IMR-90 (cell line): ENCODE measurements around the gene MXRA5. TPM values are rescaled to one million over a fixed set of nuclear protein-coding genes. Genes with fewer than 3 reads are reported as not detected.

ENCODE experiments used
- ATAC-seq: fragments of 200-7000 bp; cut with Tn5 transposase; 2 replicates; pipeline ENCODE4 v1.9.1; 2020; ENCODE audit warnings: low read depth, mild to moderate bottlenecking, moderate library complexity
- BruUV-seq: library from RNA; stranded (reverse); fragments of 400-500 nt; replicated peaks from 2 replicates; lab custom pipeline; 2021; lab: Mats Ljungman, UMichigan
- CTCF ChIA-PET: fragments of 300-600 bp; formaldehyde crosslinking; extraction: SDS; loops from one replicate; lab custom pipeline; 2021; ENCODE audit warnings: antibody characterized with exemption; lab: Yijun Ruan, JAX
- POLR2A ChIA-PET: fragments of 300-600 bp; sonication (Branson Sonifier 250); formaldehyde crosslinking; loops from one replicate; lab custom pipeline; 2022; ENCODE audit warnings: antibody characterized with exemption; ENCODE audit not compliant: unreplicated experiment; lab: Charles Lee
- DNase-seq: peaks from one replicate; pipeline ENCODE4 v3.0.0; 2013
- H2AFZ ChIP-seq: replicated peaks from 2 replicates; pipeline ENCODE3; 2013; ENCODE audit warnings: low read length, mild to moderate bottlenecking; ENCODE audit not compliant: poor library complexity
- H2AK5ac ChIP-seq: 2 replicates; pipeline ENCODE4 v1.6.1; 2013; ENCODE audit warnings: low read depth, low read length, inconsistent platforms
- H2AK9ac ChIP-seq: replicated peaks from 2 replicates; pipeline ENCODE3; 2013; ENCODE audit warnings: mild to moderate bottlenecking, low read depth, low read length, moderate library complexity; ENCODE audit not compliant: poor library complexity
- H2BK120ac ChIP-seq: 2 replicates; pipeline ENCODE4 v1.6.1; 2013; ENCODE audit warnings: low read depth, low read length, inconsistent platforms
- H2BK15ac ChIP-seq: 3 replicates; pipeline ENCODE4 v1.6.1; 2013; ENCODE audit warnings: low read depth, low read length, inconsistent platforms
- H2BK20ac ChIP-seq: 2 replicates; pipeline ENCODE4 v1.6.1; 2013; ENCODE audit warnings: low read depth, mild to moderate bottlenecking, inconsistent platforms, low read length, moderate library complexity
- H2BK5ac ChIP-seq: 2 replicates; pipeline ENCODE4 v1.6.1; 2013; ENCODE audit warnings: mild to moderate bottlenecking, low read depth, low read length, inconsistent platforms; ENCODE audit not compliant: poor library complexity, severe bottlenecking
- H3K14ac ChIP-seq: replicated peaks from 2 replicates; pipeline ENCODE4 v1.6.1; 2013; ENCODE audit warnings: low read depth, low read length, inconsistent platforms
- H3K18ac ChIP-seq: 2 replicates; pipeline ENCODE4 v1.6.1; 2013; ENCODE audit warnings: low read depth, low read length, control low read depth
- H3K23ac ChIP-seq: 2 replicates; pipeline ENCODE4 v1.6.1; 2013; ENCODE audit warnings: low read depth, low read length, inconsistent platforms
- H3K27ac ChIP-seq: 2 replicates; pipeline ENCODE4 v1.5.1; 2013; ENCODE audit warnings: mild to moderate bottlenecking, control low read depth, low read length; ENCODE audit not compliant: insufficient read depth
- H3K27me3 ChIP-seq: 2 replicates; pipeline ENCODE4 v1.6.1; 2013; ENCODE audit warnings: low read length; ENCODE audit not compliant: control insufficient read depth, insufficient read depth
- H3K36me3 ChIP-seq: 2 replicates; pipeline ENCODE4 v1.6.1; 2013; ENCODE audit warnings: low read length, mixed read lengths; ENCODE audit not compliant: control insufficient read depth, insufficient read depth
- H3K4ac ChIP-seq: 2 replicates; pipeline ENCODE4 v1.6.1; 2013; ENCODE audit warnings: low read depth, low read length, inconsistent platforms
- H3K4me1 ChIP-seq: 2 replicates; pipeline ENCODE4 v1.6.1; 2013; ENCODE audit warnings: low read length, mixed read lengths; ENCODE audit not compliant: control insufficient read depth, insufficient read depth
- H3K4me2 ChIP-seq: 2 replicates; pipeline ENCODE4 v1.6.1; 2013; ENCODE audit warnings: low read depth, mild to moderate bottlenecking, control low read depth, low read length, moderate library complexity
- H3K4me3 ChIP-seq: 2 replicates; pipeline ENCODE4 v1.5.1; 2013; ENCODE audit warnings: low read depth, mild to moderate bottlenecking, control low read depth, low read length, moderate library complexity; ENCODE audit not compliant: insufficient read depth
- H3K56ac ChIP-seq: 2 replicates; pipeline ENCODE4 v1.6.1; 2013; ENCODE audit warnings: low read length, inconsistent platforms; ENCODE audit not compliant: insufficient read depth; ENCODE audit errors: extremely low read depth
- H3K79me1 ChIP-seq, 2 experiments: 2 replicates each; pipeline ENCODE4 v1.6.1; 2013; ENCODE audit warnings: low read length in 2 of 2, inconsistent platforms in 1 of 2, low read depth in 1 of 2
- H3K9ac ChIP-seq: 2 replicates; pipeline ENCODE4 v1.6.1; 2013; ENCODE audit warnings: low read depth, low read length, control low read depth
- H3K9me1 ChIP-seq: 2 replicates; pipeline ENCODE4 v1.6.1; 2013; ENCODE audit warnings: low read length, inconsistent platforms; ENCODE audit not compliant: insufficient read depth
- H3K9me3 ChIP-seq: 2 replicates; pipeline ENCODE4 v1.6.1; 2013; ENCODE audit warnings: low read length; ENCODE audit not compliant: control insufficient read depth, insufficient read depth
- H4K20me1 ChIP-seq: 2 replicates; pipeline ENCODE4 v1.6.1; 2013; ENCODE audit warnings: low read length, inconsistent platforms; ENCODE audit not compliant: insufficient read depth
- H4K5ac ChIP-seq: 2 replicates; pipeline ENCODE4 v1.6.1; 2013; ENCODE audit warnings: mild to moderate bottlenecking, low read depth, low read length, control low read depth
- H4K8ac ChIP-seq, 2 experiments: 2 replicates each; pipeline ENCODE4 v1.6.1; 2013; ENCODE audit warnings: low read depth in 2 of 2, low read length in 2 of 2, control low read depth in 1 of 2, inconsistent platforms in 1 of 2
- H4K91ac ChIP-seq: 2 replicates; pipeline ENCODE4 v1.6.1; 2013; ENCODE audit warnings: low read depth, low read length, inconsistent platforms; ENCODE audit not compliant: insufficient read depth
- BHLHE40 ChIP-seq: fragments of 150-350 bp; IDR thresholded peaks from 2 replicates; pipeline ENCODE4 v1.6.1; 2016; ENCODE audit warnings: mild to moderate bottlenecking, low read depth, low read length
- CEBPB ChIP-seq: IDR thresholded peaks from 2 replicates; pipeline ENCODE4 v1.6.1; 2012; ENCODE audit warnings: low read depth, low read length, improper control_type of control experiment
- CHD1 ChIP-seq: IDR thresholded peaks from 2 replicates; pipeline ENCODE4 v1.6.1; 2012; ENCODE audit warnings: low read depth, low read length, improper control_type of control experiment
- CTCF ChIP-seq: conservative IDR thresholded peaks from 2 replicates; pipeline ENCODE4 v1.5.1; 2012; ENCODE audit warnings: mild to moderate bottlenecking, low read depth, low read length, improper control_type of control experiment
- ELK1 ChIP-seq: fragments of 150-350 bp; IDR thresholded peaks from 2 replicates; pipeline ENCODE4 v1.6.1; 2016; ENCODE audit warnings: low read depth, mild to moderate bottlenecking, low read length, moderate library complexity, borderline replicate concordance
- FOS ChIP-seq: fragments of 150-350 bp; IDR thresholded peaks from 2 replicates; pipeline ENCODE4 v1.6.1; 2016; ENCODE audit warnings: low read depth, low read length
- MAZ ChIP-seq: IDR thresholded peaks from 2 replicates; pipeline ENCODE4 v1.6.1; 2012; ENCODE audit warnings: low read depth, mild to moderate bottlenecking, low read length, improper control_type of control experiment, moderate library complexity, borderline replicate concordance
- MXI1 ChIP-seq: IDR thresholded peaks from 2 replicates; pipeline ENCODE4 v1.6.1; 2012; ENCODE audit warnings: low read depth, mild to moderate bottlenecking, low read length, moderate library complexity, borderline replicate concordance
- NFE2L2 ChIP-seq: fragments of 150-350 bp; IDR thresholded peaks from 2 replicates; pipeline ENCODE4 v1.6.1; 2016; ENCODE audit warnings: low read depth, mild to moderate bottlenecking, low read length
- RAD21 ChIP-seq: IDR thresholded peaks from 2 replicates; pipeline ENCODE4 v1.6.1; 2012; ENCODE audit warnings: low read length, improper control_type of control experiment
- RCOR1 ChIP-seq: IDR thresholded peaks from 2 replicates; pipeline ENCODE4 v1.6.1; 2012; ENCODE audit warnings: mild to moderate bottlenecking, low read length, improper control_type of control experiment; ENCODE audit not compliant: insufficient replicate concordance
- RFX5 ChIP-seq: IDR thresholded peaks from 2 replicates; pipeline ENCODE4 v1.8.0; 2012; ENCODE audit warnings: low read depth, mild to moderate bottlenecking, low read length, moderate library complexity
- SMC3 ChIP-seq: fragments of 150-350 bp; IDR thresholded peaks from 2 replicates; pipeline ENCODE4 v1.6.1; 2016; ENCODE audit warnings: low read depth, mild to moderate bottlenecking, antibody characterized with exemption, low read length, moderate library complexity
- USF2 ChIP-seq: fragments of 150-350 bp; IDR thresholded peaks from 2 replicates; pipeline ENCODE4 v1.6.1; 2017; ENCODE audit warnings: mild to moderate bottlenecking, antibody characterized with exemption, low read length, low read depth
- WGBS, 2 experiments: methylation state at CpG; one replicate each; pipeline versions ENCODE4 v1.1.5 to v1.1.7; 2013; ENCODE audit warnings: missing lambda C conversion rate in 2 of 2; ENCODE audit not compliant: insufficient read length in 1 of 2; ENCODE audit errors: extremely low coverage in 2 of 2; 5-methylcytosine and 5-hydroxymethylcytosine counted together
- dilution Hi-C: fragments of 300-500 bp; cut with HindIII; formaldehyde crosslinking; loops from one replicate; pipeline ENCODE4 v1.14.3; 2018; ENCODE audit warnings: low sequenced_read_pairs; ENCODE audit not compliant: unreplicated experiment
- in situ Hi-C: fragments of 300-500 bp; cut with MboI; formaldehyde crosslinking; loops from 3 replicates; pipeline ENCODE4 v1.14.3; 2019; ENCODE audit warnings: low sequenced_read_pairs, inconsistent platforms, mixed read lengths
- intact Hi-C: fragments of 100-400 bp; cut with micrococcal nuclease; formaldehyde crosslinking; loops from 2 replicates; pipeline ENCODE4 v1.10.0; 2022
- polyA plus RNA-seq, 3 experiments: library from polyadenylated mRNA; depleted of rRNA; stranded (reverse); fragments of >200 nt; gene quantifications; 2 replicates each; pipeline ENCODE4 v1.2.3, GENCODE V29; 2012; ENCODE audit warnings: low replicate concordance in 1 of 3
- total RNA-seq: library from RNA; depleted of rRNA; stranded (reverse); fragments of >200 nt; gene quantifications from 2 replicates; pipeline ENCODE4 v1.2.3, GENCODE V29; 2012

The MXRA5 gene
- total and polyA plus RNA-seq, 2 of the 4 experiments (the other 2 are of a cell fraction) = 1.1 to 1.2 TPM

GRCh38 chrX:3293251-3293650, 53.2 kb downstream of the MXRA5 start:
- H4K20me1 ChIP-seq = no peaks in the 10 kb centered on the region
- H3K4ac ChIP-seq = no peak overlapping the region
- no peak overlapping the region for H3K4me3 ChIP-seq
- BruUV-seq = no TSS peak
- no peak for DNase-seq
- no peak overlapping the region for H3K23ac ChIP-seq
- H4K8ac ChIP-seq = no peak overlapping the region
- H2AK5ac ChIP-seq = no peak overlapping the region
- 0 out of 2 replicates have a peak, but pooled peaks cover 2% of the 10 kb centered on the region for H3K4me1 ChIP-seq
- no peak overlapping the region for H2AK9ac ChIP-seq
- H3K18ac ChIP-seq = no peak overlapping the region
- H3K56ac ChIP-seq = no peak overlapping the region
- no peak overlapping the region for H2BK20ac ChIP-seq
- ChIA-PET POLR2A (no interaction called here), CTCF (no interaction called here)
- H3K36me3 ChIP-seq = no peaks in the 10 kb centered on the region
- dilution Hi-C loops (no loop called here), intact Hi-C loops (no loop called here), in situ Hi-C loops (no loop called here)
- peaks cover 4% of the 10 kb centered on the region; the same call in 1 of the 2 replicates for H3K9me3 ChIP-seq
- H2BK15ac ChIP-seq = no peak overlapping the region
- TF ChIP-seq SMC3 (no peak), MAZ (no peak), CHD1 (no peak), NFE2L2 (no peak), MXI1 (no peak), BHLHE40 (no peak), USF2 (no peak), RCOR1 (no peak), RAD21 (no peak), ELK1 (no peak), FOS (no peak), RFX5 (no peak), CEBPB (no peak), CTCF (no peak)
- H2BK120ac ChIP-seq = no peak overlapping the region
- no peak overlapping the region for H3K4me2 ChIP-seq
- no CpG with 5 or more reads among the region's 2 CpGs for WGBS, 2 experiments
- no peak overlapping the region for H4K5ac ChIP-seq
- no peak overlapping the region for H2BK5ac ChIP-seq
- no peaks in the 10 kb centered on the region for H3K27me3 ChIP-seq
- no peak overlapping the region for H2AFZ ChIP-seq
- H3K14ac ChIP-seq = no peak overlapping the region
- H3K27ac ChIP-seq = no peak overlapping the region
- no peaks in the 10 kb centered on the region for H3K9me1 ChIP-seq
- no peaks in the 10 kb centered on the region for H3K79me1 ChIP-seq
- no peak for ATAC-seq
- H3K9ac ChIP-seq = no peak overlapping the region
- no peak overlapping the region for H4K91ac ChIP-seq
